Measurements from ENCODE around the gene PLA2R1.

- TF ChIP-seq CTCF (conservative IDR thresholded peaks at IDR 0.05; ENCODE audit: low read depth, low read length) (no peak), EZH2phosphoT487 (IDR thresholded peaks at IDR 0.05; ENCODE audit: borderline replicate concordance, low read length) (no peak)
Observed at GRCh38 chr2:160055726-160056108, 6.7 kb downstream of the PLA2R1 start.

Data from PC-3 (cell line).